GM18868 (cell line): ENCODE data around the gene KCNIP1.

ENCODE experiments used
- ATAC-seq: cut with Tn5 transposase; IDR thresholded peaks from one replicate; pipeline ENCODE4 v1.9.1; 2021; ENCODE audit warnings: mild to moderate bottlenecking, moderate library complexity; ENCODE audit not compliant: unreplicated experiment

The KCNIP1 gene

DNA sequence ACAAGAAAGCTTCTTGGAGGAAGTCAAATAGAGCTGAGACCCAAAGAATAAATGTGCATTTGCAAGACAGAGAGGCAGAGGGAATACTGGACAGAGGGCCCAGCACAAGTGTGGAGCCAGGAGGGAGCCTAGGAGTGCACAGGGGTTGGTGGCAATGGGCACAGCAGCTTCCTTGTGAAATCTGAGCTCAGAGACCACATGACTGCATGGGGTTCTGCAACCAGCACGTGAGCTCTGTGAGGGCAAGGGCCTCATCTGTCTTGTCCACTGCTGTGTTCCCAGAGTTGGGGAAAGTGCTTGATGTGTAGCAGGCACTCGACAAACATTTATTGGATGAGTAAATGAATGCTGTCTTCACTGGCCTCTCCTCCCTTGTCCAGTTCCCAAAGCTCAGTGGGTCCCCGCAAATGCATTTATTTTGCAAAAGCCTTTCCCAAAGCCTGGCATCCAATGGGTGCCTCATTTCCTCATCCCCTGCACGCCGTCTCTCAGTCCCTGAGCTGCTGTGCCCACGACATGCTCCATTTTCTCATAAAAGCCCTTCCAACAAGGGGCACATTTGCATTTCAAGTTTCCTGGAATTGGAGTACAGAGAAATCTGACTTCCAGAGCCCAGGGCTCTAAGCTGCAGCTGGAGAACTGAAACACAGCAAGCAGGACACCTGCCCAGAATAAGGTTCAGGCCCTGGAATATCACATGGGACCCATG is 58.5 kb downstream of the KCNIP1 start:
- no peak for ATAC-seq

GRCh38 chr5:170562875-170563228 is 59.0 kb downstream of the KCNIP1 start:
- no peak for ATAC-seq

DNA sequence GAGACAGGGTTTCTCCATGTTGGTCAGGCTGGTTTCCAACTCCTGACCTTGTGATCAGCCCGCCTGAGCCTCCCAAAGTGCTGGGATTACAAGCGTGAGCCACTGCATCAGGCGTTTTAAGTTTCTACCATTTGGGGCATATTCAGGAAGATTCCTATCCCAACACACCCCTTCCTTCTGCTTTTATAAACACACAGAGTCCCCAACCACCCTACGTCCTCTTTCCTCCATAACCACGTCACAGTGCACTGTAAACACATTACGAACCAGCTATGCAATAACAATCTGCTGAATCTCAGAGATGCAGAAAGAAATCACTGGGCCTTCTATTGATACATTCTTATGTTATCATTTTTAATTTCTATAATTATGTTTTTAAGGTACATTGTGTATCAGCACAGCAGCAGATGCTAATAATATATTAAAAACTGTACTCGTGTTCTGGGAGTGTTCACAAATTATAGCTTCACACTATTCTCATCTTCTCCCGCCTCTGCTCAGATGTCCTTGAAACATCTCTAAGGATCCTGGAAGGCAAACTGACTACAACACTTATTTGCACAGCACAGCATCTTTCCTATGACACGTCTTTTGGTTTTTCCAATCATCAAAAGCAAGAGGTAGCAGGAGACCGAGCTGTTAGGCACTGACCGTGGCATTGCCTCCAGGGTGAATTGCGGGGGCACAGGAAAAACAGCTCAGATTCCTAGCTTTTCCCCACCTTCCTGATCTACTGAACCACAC is 60.2 kb downstream of the KCNIP1 start:
- no peak for ATAC-seq

DNA sequence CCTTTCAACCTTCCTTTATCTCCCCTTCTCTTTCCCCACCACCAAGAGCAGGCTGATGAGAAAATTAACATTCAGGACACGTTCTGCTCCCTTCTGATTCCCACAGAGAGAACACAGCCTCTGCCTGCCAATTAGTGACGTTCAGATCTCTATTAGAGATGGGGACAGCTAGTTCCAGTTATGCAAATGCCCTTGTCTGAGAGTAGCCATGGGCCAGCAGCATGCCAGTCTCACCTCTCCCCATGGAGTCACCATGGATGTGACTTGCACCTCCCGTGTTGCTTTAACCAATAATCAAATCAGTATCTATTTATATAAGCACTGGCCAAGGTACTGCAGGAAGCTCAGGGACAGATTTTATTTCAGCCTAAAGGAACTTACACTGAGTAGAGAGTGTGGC is 61.3 kb downstream of the KCNIP1 start:
- no peak for ATAC-seq

DNA sequence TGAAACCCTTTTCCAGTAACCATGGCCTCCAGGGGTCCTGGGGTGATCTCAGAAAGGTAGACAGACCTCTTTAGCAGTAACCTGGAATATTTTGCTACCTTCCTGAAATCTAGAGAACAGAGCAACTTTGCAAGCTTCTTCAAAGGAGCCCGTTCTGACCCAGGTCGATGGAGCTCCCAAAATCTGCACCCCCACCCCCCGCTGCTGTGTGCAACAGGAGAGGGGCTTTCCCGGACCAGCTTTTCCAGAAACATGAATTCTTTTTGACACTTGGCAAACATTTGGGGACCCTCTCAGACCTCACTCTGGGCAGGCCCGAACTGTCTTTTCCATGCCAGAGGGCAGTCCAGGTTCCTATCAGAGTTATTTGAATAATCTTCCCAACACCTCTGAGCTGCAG is 65.3 kb downstream of the KCNIP1 start:
- ATAC-seq: no peak

DNA sequence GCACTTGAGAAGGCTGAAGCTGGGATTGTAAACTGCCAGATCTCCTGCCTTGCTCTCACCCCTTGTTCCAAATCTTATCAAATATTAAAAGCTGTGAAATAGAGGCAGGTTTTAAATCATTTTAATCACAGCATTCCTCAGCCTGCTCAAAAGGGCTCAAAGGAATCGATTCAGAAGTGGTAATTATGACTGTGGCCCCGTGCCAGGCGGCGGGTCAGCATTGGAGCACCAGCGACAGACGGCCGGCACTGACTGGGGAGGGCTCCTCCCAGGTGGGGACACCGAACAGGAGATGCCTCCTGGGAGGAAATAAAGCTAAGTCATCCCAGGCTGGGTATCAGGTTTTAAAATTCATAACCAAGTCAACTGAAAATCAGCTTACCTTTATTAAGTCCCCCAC is 66.7 kb downstream of the KCNIP1 start:
- no peak for ATAC-seq

DNA sequence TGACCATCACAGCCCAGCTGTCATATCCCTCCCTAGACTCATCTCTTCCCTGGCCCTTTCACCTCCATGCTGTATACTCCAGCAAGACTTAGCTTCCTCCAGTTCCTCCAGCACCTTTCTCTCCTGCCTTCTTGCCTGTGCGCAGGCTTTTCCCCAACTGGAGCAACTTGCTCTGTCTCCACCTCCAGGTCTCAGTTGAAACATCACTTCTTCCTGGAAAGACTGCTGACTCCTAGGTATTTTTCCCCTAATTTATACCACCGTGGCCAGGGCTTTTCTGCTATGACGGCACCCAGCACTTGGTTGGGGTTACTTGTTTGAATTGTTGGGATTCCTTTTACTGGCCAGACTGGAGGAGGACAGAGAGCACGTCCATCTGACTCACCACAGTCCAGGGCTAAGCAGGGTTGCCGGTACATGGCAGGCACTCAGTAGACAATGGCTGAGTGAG is 67.5 kb downstream of the KCNIP1 start:
- no peak for ATAC-seq

- ATAC-seq: peak; percentile 92
Observed at GRCh38 chr5:170571875-170572852, 68.3 kb downstream of the KCNIP1 start.

DNA sequence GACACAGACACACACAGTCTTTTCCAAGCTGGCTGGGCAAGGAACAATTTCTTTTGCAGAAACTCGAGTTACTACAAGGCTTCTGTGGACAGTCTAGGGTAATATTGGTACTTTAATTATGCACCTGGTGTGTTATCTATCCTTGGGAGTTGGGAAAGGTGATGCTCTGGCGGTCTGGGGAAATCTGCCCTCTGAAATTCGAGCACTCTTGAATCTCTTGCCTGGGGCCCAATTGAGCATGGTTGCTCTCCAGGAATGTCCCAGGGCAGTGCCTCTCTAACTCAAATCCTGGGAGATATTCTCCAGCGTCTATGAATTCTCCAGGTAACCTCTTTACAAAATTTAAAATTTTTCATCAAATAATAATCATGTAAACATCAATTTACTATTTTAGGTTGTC is 69.3 kb downstream of the KCNIP1 start:
- ATAC-seq: no peak

GRCh38 chr5:170573660-170574059 is 69.8 kb downstream of the KCNIP1 start:
- no peak for ATAC-seq

DNA sequence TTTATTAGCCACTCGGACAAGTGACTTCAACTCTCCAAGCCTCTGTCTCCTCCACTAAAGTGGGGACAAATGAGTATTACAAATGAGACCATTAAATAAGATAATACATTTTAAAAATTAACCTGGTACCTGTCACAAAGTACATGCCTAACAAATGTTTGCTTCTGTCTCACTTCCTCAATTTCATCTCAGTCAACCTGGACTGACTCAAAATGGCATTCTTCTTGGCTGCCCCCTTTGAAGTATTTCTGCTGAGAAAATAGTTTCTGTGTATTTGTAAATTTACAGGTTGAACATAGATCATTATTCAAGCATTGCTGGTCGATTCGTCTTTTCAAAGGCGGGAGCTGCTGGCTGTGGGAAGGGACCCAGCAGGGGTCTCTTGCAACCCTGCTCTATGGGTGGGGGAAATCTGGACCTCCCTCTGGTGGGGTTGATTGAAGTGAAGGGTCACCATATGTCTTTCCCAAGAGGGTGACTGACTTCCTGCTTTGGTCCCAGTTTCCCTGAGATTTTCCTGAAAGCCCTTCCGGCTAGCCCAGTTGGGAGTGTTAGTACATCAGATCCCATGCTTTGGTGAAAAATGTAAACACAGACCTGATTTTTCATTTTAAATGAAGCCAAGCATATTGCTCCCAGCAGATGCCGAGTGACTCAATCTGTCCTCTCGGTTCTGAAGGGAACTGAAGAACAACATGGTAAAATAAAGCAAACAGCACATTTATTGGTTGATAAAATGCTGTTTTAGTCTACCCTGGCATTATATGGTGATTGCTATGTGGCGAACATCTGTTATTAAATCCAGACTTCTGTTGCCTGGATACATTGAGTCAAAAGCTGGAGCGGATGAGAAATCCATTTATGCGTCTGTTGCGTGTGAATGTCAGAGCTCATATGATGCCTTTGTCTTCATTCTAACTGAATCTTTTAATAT is 73.0 kb downstream of the KCNIP1 start:
- no peak for ATAC-seq

GRCh38 chr5:170579601-170580000 is 75.8 kb downstream of the KCNIP1 start:
- ATAC-seq: no peak

DNA sequence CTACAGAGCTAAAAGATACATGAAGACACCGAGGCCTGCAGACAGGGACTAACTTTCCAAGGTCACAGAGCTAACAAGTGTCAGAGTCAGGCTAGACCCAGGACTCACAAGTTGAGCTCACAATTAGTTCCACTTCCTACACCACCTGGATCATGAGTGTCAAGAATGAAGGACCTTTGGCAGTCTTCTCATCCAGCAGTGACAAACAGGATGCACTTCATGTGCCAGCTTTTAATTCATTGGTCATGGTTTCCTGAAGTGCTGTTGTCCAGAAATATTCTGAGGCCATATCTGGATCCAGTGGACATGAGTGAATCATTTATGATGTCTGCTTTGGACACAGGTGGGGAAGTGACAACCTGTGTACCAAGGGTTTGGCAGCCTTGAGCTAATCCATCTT is 77.4 kb downstream of the KCNIP1 start:
- ATAC-seq: no peak

GRCh38 chr5:170582644-170583330 is 79.0 kb downstream of the KCNIP1 start:
- no peak for ATAC-seq

GRCh38 chr5:170584003-170584402 is 80.2 kb downstream of the KCNIP1 start:
- ATAC-seq: no peak

DNA sequence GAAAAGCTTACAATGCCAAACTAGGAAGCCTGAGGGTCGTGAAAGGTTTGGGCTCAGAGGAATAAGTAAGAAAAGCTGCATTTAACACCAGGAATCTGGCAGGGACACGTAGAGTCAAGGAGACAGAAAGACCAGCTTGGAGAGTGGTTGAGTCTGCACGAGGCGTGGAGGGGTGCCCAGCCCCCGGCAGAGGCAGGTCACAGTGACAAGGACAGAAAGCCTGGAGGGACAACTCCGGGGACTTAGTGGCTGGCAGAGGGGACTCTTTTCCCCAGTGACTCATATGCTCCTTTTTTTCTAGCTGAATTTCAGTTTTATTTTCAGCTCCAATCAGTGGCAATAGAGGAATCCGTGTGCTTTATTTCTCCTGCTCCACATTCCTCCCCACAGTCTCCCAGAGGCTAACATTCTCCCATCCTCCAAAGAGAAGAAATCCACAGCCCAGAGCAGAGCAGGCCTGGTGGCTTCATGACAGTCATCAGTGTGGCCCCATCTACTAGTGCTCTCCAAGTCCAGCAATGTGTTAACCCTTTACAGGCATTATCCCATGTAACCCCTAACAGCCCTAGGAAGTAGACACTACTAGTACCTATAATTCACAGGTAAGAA is 80.7 kb downstream of the KCNIP1 start:
- no peak for ATAC-seq

DNA sequence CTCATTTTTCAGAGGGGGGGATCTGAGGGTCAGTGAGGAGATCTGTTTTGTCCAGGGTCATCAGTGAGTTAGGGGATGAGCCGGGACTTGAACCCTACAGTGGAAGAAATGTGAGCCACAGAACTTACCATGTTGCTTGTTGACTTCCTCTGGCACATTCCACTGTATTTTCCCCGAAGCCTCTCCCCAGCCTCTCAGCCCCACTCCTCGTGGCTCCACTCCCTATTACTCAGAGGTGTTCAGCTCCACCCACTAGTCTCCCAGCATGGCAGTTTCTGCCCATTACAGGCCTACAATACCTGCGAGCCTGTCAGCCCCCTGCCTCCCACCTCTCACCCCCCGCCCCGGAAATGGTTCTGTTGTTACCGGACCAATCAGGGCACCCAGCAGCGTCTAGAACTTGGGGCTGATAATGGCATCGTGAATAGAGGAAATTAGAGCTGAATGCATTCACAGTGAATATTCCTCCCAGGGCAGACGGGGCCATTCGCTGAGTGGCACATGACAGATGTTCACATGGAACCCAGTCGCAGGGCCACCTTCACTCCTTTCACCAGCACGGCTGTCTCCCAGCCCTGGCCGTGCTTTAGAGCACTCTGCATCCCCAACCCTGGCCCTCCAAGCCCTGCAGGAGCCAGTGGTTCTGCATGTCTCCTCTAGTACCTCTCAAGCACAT is 81.6 kb downstream of the KCNIP1 start:
- ATAC-seq: no peak

DNA sequence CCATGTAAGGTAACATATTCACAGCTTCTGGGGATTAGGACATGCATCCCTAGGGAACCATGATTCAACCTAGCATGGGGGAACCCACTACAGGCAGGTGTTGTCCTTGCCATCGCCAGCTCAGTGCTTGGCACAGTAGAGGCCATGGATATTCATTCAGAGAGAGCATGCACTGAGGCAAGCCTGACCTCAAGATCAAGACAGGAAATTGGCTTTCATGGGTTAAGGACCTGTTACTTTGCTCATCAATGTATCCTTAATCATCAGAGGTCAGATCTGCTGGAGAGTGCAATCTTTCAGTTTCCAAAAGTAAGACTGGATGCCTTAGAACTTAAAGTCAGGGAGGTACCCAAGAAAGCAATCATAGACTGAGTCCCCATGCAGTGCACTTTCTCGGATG is 84.0 kb downstream of the KCNIP1 start:
- ATAC-seq: no peak

DNA sequence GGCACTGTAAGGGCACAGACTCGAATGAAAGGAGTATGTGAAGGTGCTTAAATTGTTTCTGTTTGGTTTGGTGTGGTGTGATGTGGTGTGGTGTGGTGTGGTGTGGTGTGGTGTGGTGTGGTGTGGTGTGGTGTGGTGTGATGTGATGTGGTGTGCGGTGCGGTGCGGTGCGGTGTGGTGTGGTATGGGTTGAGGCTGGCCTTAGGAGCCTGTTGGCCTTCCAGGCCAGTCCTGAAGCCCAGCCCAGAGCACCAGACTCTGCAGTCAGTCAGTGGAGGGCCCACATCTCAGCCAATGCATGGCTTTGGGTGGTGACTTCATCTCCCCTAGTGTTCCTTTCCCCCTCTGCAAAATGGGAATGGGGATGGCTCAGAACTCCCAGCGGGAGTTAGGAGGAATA is 85.8 kb downstream of the KCNIP1 start:
- ATAC-seq: no peak
